Stimulated activated CD8-positive, alpha-beta memory T cell treated with anti-CD3 and anti-CD28 coated beads, Interleukin-4, amount 100 ng/mL, for 24 hours (primary cell): ENCODE measurements around the gene RANBP3.
"Not testable (repeated sequence)": the region's sequence is repeated elsewhere in the genome, so short reads cannot be mapped to it uniquely, and the experiment has no call there.

Experiments
- DNase-seq: peaks from one replicate; pipeline ENCODE4 v3.0.0-alpha.2; 2020; ENCODE audit warnings: low read depth

Gene RANBP3

GRCh38 chr19:5987077-5987818 is 9.3 kb upstream of the RANBP3 start:
- DNase-seq: peak; percentile 59

GRCh38 chr19:5985837-5986236 is 7.9 kb upstream of the RANBP3 start:
- DNase-seq: not testable (repeated sequence)

- no peak for DNase-seq
Measured at GRCh38 chr19:5985098-5985783, 7.3 kb upstream of the RANBP3 start.

GRCh38 chr19:5984600-5984999 is 6.7 kb upstream of the RANBP3 start:
- no peak for DNase-seq

- no peak for DNase-seq
Measured at GRCh38 chr19:5983367-5983955, 5.5 kb upstream of the RANBP3 start.

- DNase-seq: no peak
Measured at GRCh38 chr19:5978606-5979552, 939 bp upstream of the RANBP3 start.

GRCh38 chr19:5977222-5977784 is 637 bp downstream of the RANBP3 start:
- no peak for DNase-seq

- DNase-seq: no peak
Measured at GRCh38 chr19:5976768-5977167, 1.2 kb downstream of the RANBP3 start.

- DNase-seq: no peak
Measured at GRCh38 chr19:5975388-5975728, 2.6 kb downstream of the RANBP3 start.

- no peak for DNase-seq
Measured at GRCh38 chr19:5974721-5975387, 3.1 kb downstream of the RANBP3 start.

GRCh38 chr19:5973867-5974635 is 3.9 kb downstream of the RANBP3 start:
- no peak for DNase-seq

GRCh38 chr19:5973376-5973775 is 4.6 kb downstream of the RANBP3 start:
- DNase-seq: no peak

GRCh38 chr19:5972355-5972731 is 5.6 kb downstream of the RANBP3 start:
- no peak for DNase-seq

- DNase-seq: no peak
Measured at GRCh38 chr19:5971714-5972354, 6.1 kb downstream of the RANBP3 start.

- no peak for DNase-seq
Measured at GRCh38 chr19:5969476-5969875, 8.5 kb downstream of the RANBP3 start.

GRCh38 chr19:5968431-5969373 is 9.2 kb downstream of the RANBP3 start:
- no peak for DNase-seq

GRCh38 chr19:5967994-5968430 is 9.9 kb downstream of the RANBP3 start:
- no peak for DNase-seq

GRCh38 chr19:5967571-5967970 is 10.4 kb downstream of the RANBP3 start:
- DNase-seq: no peak

GRCh38 chr19:5966941-5967340 is 11.0 kb downstream of the RANBP3 start:
- no peak for DNase-seq
